Measurements from ENCODE around the gene GPRC5D. TPM values are rescaled to one million over a fixed set of nuclear protein-coding genes. Genes with fewer than 3 reads are reported as not detected.

GPRC5D gene
- total RNA-seq (2022) (not detected in 2 replicates), Bru-seq, nascent RNA (percentile 13 among the genes with signal in this experiment), BruChase-seq, experiment 1, labeled RNA remaining after a 6-hour chase (percentile 11 among the genes with signal in this experiment), BruChase-seq, experiment 2, labeled RNA remaining after a 2-hour chase (percentile 11 among the genes with signal in this experiment)
- long read RNA-seq: 0 reads

GRCh38 chr12:12952036-12952435 lies at the start of gene GPRC5D:
GPRC5D (minus strand) TSS chr12:12952170; CDS start chr12:12950384, 1,786 bp downstream.
- no TSS peak for BruUV-seq (replicated peaks)
- DNase-seq: no peak
- no peak for TF ChIP-seq CTCF (IDR thresholded peaks at IDR 0.05; ENCODE audit: unreplicated experiment)
- Mint-ChIP-seq H3K4me3 (ENCODE audit: low read depth, unreplicated experiment) (no peak within 1 kb of the TSS), H3K9me3 (ENCODE audit: low read depth, unreplicated experiment) (peaks cover 10% of the 10 kb centered on the region), H3K36me3 (ENCODE audit: insufficient read depth, unreplicated experiment) (peaks cover 10% of the 10 kb centered on the region), H3K4me1 (ENCODE audit: low read depth, unreplicated experiment) (peaks cover 32% of the 10 kb centered on the region), H3K27me3 (ENCODE audit: unreplicated experiment) (no peaks in the 10 kb centered on the region), H3K27ac (ENCODE audit: unreplicated experiment) (no peak within 1 kb of the TSS)
- CTCF ChIA-PET: no interaction called here
- intact Hi-C loops (cut with micrococcal nuclease; ENCODE audit: unreplicated experiment): no loop called here

- intact Hi-C loops (cut with micrococcal nuclease; ENCODE audit: unreplicated experiment): loop anchor here (5.0 kb wide), 1 partner anchor 96 kb away; no protein-coding TSS in a partner anchor
- no peak for DNase-seq
- H3K4me3 Mint-ChIP-seq (ENCODE audit: low read depth, unreplicated experiment): peak overlapping the region; percentile 93
- H3K9me3 Mint-ChIP-seq (ENCODE audit: low read depth, unreplicated experiment): no peaks in the 10 kb centered on the region
- peaks cover 61% of the 10 kb centered on the region for H3K27me3 Mint-ChIP-seq (ENCODE audit: unreplicated experiment)
- no peak for TF ChIP-seq CTCF (IDR thresholded peaks at IDR 0.05; ENCODE audit: unreplicated experiment)
- BruUV-seq (replicated peaks): no TSS peak
- CTCF ChIA-PET: no interaction called here
- peaks cover 23% of the 10 kb centered on the region for H3K36me3 Mint-ChIP-seq (ENCODE audit: insufficient read depth, unreplicated experiment)
- H3K4me1 Mint-ChIP-seq (ENCODE audit: low read depth, unreplicated experiment): peaks cover 37% of the 10 kb centered on the region
- H3K27ac Mint-ChIP-seq (ENCODE audit: unreplicated experiment): no peak overlapping the region
Observed at GRCh38 chr12:13001775-13002040, 49.7 kb upstream of the GPRC5D start.

GRCh38 chr12:13000925-13001774 lies 49.2 kb upstream of the GPRC5D start:
- CTCF ChIA-PET: interaction anchor here (0.6 kb wide), 1 partner anchor 1589 kb away, joined by 6 read pairs; no protein-coding TSS in a partner anchor
- intact Hi-C loops (cut with micrococcal nuclease; ENCODE audit: unreplicated experiment): loop anchor here (5.0 kb wide), 1 partner anchor 96 kb away; no protein-coding TSS in a partner anchor
- Mint-ChIP-seq H3K27ac (ENCODE audit: unreplicated experiment) (peak overlapping the region; percentile 62), H3K9me3 (ENCODE audit: low read depth, unreplicated experiment) (no peaks in the 10 kb centered on the region), H3K27me3 (ENCODE audit: unreplicated experiment) (peaks cover 57% of the 10 kb centered on the region), H3K4me1 (ENCODE audit: low read depth, unreplicated experiment) (peaks cover 34% of the 10 kb centered on the region), H3K4me3 (ENCODE audit: low read depth, unreplicated experiment) (peak overlapping the region; percentile 93), H3K36me3 (ENCODE audit: insufficient read depth, unreplicated experiment) (peaks cover 23% of the 10 kb centered on the region)
- no TSS peak for BruUV-seq (replicated peaks)
- peak; percentile 41 for DNase-seq
- TF ChIP-seq CTCF (IDR thresholded peaks at IDR 0.05; ENCODE audit: unreplicated experiment): no peak

GRCh38 chr12:13000616-13000924 lies 48.6 kb upstream of the GPRC5D start:
- CTCF ChIA-PET: no interaction called here
- intact Hi-C loops (cut with micrococcal nuclease; ENCODE audit: unreplicated experiment): loop anchor here (5.0 kb wide), 1 partner anchor 97 kb away; no protein-coding TSS in a partner anchor
- DNase-seq: peak; percentile 34
- no peak for TF ChIP-seq CTCF (IDR thresholded peaks at IDR 0.05; ENCODE audit: unreplicated experiment)
- Mint-ChIP-seq H3K4me3 (ENCODE audit: low read depth, unreplicated experiment) (peak overlapping the region; percentile 93), H3K27ac (ENCODE audit: unreplicated experiment) (peak overlapping the region; percentile 62), H3K36me3 (ENCODE audit: insufficient read depth, unreplicated experiment) (peaks cover 23% of the 10 kb centered on the region), H3K9me3 (ENCODE audit: low read depth, unreplicated experiment) (no peaks in the 10 kb centered on the region), H3K4me1 (ENCODE audit: low read depth, unreplicated experiment) (peaks cover 28% of the 10 kb centered on the region), H3K27me3 (ENCODE audit: unreplicated experiment) (peaks cover 51% of the 10 kb centered on the region)
- TSS peak; percentile 51 for BruUV-seq (replicated peaks)
